Thyroid gland (tissue), 4 donors: Measurements from ENCODE around the gene LRRC72.

Experiments
- CTCF ChIP-seq, 6 experiments: fragments of 200-600 bp in 3 of 6; fragments of 450-650 bp in 3 of 6; sonication (generic) in 3 of 6; IDR thresholded peaks; one replicate each; pipeline ENCODE4 v1.5.1; 2016 to 2019; ENCODE audit warnings: antibody characterized with exemption in 6 of 6, mild to moderate bottlenecking in 2 of 6, inconsistent platforms in 1 of 6, moderate library complexity in 1 of 6
- POLR2A ChIP-seq, 2 donors: fragments of 450-650 bp; IDR thresholded peaks; one replicate each; pipeline ENCODE4 v1.6.1; 2017; ENCODE audit warnings: antibody characterized with exemption in 2 of 2, mild to moderate bottlenecking in 2 of 2, moderate library complexity in 1 of 2

DNA sequence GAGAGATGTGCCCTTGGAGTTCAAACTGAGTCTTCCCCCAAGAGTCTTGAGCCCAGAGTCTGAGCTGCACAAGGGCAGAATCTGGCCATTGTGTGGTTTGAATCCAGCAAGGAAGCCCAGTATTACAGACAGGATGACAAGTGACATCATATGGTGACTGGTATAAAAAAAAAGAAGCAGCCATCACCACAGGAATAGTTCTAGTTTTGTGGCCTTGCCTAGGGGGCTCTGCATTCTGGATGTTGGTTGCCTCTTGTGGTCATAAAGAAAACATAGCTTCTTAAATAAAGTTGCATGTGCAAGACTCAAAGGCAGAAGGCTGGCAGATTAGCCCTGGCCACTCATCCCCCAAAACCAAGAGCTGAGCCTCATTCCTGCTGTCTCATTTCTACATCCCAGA is 16.8 kb upstream of the LRRC72 start:
- TF ChIP-seq CTCF (IDR thresholded peaks at IDR 0.05) (no peak), POLR2A (IDR thresholded peaks at IDR 0.05) (no peak)
